HG03196 (cell line): ENCODE measurements around the gene DIP2C.
"Not testable (repeated sequence)": the region's sequence is repeated elsewhere in the genome, so short reads cannot be mapped to it uniquely, and the experiment has no call there.

Experiments used
- ATAC-seq: cut with Tn5 transposase; IDR thresholded peaks from one replicate; pipeline ENCODE4 v1.9.1; 2021; ENCODE audit not compliant: unreplicated experiment

Gene DIP2C

DNA sequence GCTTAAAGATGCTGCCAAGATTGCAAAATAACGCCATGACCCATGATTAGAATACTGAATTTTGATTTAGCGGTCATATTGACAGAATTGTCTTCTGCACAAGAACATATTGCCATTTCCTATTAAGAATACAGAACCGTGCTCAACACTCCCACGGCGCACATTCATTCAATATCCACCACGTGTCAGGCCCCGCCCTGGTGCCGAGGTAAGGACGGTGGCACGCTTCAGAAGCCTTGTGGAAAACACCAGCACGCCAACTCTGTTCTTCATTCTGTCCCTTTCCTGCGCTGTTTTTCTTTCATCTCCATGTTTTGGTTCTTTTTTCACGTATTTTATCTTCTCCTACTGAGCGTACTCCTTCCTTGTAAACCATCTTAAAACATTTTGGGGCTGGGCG, 364.9 kb downstream of the DIP2C start:
- ATAC-seq: no peak

DNA sequence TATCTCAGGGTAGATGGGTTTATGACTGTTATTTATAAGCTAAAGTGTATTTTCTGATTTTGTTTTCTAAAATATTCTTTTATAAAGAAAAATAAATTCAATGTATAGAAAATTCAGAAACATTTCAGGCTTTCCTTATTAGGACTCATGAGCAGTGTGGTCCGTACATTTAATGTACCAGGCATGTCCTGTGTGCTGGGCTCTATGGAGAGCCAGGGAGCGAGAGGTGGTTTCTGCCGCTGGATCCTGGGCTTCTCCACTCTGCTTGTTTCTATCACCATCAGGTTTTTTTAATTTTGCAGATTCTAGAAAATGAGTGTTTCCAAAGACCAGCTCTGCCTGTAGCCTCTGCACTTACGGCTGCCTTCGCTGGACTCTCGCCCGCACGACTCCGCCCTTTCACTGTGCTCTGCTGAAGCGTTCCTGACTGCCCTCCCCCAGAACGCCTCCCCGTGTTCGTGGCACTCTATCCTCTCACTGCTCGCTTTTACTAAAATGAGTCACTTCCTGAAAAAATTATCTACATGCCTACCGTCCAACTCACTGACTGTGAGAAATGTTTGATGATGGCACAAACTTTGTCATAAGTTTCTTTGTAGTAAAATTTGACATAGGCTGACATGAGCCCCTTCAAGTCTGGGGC, 365.7 kb downstream of the DIP2C start:
- ATAC-seq: peak; percentile 96

DNA sequence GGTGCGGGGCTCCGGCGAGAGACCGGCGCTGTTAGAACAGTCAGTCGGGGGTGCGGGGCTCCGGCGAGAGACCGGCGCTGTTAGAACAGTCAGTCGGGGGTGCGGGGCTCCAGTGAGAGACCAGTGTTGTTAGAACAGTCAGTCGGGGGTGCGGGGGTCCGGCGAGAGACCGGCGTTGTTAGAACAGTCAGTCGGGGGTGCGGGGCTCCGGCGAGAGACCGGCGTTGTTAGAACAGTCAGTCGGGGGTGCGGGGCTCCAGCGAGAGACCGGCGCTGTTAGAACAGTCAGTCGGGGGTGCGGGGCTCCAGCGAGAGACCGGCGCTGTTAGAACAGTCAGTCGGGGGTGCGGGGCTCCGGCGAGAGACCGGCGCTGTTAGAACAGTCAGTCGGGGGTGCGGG, 366.4 kb downstream of the DIP2C start:
- ATAC-seq: not testable (repeated sequence)

DNA sequence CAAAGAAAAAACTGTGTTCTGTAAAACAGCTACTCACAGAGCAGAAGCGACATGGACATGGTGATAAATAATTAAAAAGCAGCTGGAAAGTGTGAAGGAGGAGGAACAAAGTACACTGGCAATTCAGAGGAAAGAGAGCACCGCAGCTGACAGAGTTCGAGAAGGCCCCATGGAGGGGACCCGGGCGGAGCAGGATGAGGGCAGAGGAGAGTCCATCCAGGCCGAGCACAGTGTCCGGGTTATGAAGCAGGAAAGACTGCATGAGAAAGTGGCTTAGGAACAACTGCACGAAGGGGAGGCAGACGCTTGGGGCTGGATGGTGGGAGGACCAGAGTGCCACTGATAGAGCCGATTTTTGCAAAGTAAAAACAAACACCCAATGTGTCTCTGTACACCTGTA, 368.7 kb downstream of the DIP2C start:
- no peak for ATAC-seq

DNA sequence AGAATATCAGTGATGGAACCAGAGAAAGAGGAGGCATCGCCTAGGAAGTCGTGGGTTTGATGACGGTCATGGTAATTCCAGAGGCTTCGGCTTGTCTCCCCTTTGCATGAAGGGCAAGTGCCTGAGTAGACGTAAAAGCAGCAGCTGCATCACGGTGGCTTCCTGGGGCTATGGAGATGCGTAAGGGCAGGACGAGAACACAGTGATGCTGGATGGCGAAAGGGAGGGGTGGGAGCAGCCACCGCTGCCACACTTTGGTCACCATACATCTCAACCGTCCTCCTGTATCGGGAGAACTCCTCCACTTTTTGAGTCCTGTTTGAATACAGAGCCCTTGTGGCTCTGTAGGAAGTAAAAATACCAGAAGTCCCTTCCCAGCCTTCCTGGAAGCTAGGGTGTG, 371.5 kb downstream of the DIP2C start:
- no peak for ATAC-seq

DNA sequence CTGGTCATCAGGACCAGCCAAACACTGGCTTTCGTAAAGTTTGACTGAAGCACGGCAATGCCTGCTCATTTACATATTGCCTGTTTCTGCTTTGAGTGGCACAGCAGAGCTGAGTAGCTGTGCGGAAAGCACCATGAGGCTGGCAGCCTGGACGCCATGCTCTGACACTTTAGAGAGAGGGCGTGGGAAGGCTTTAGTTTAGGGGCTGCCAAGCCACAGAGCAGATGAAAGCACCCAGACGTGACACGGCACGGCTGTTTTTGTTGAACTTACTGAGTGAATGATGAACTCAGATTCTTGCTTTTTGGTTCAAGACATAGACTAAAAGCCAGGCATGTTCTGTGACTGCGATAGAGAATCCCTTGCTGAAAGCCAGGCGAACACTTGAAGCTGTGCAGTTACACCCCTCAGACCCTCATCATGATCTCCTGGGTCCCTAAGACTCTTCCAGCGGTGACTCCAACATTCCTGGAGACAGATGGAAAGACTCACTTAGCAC, 372.1 kb downstream of the DIP2C start:
- ATAC-seq: peak; percentile 97

DNA sequence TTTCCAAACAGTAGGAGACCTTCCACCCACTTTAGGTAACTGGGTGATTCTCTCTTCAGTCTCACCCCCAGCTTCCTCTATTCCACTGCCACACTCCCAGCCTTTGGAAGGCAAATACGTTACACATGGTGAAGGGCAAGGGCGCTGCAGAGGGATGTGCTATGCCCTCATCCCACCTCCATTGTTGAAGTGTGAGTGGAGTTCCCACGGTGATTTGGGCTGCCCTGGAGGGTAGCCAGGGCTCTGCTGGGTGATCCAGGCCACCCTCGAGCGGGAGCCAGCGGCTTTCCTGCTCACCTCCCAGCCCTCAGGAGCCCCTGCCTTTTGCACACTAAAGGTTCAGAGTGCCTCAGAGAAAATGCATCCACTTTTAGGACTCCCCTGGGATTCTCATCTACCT, 373.1 kb downstream of the DIP2C start:
- no peak for ATAC-seq

DNA sequence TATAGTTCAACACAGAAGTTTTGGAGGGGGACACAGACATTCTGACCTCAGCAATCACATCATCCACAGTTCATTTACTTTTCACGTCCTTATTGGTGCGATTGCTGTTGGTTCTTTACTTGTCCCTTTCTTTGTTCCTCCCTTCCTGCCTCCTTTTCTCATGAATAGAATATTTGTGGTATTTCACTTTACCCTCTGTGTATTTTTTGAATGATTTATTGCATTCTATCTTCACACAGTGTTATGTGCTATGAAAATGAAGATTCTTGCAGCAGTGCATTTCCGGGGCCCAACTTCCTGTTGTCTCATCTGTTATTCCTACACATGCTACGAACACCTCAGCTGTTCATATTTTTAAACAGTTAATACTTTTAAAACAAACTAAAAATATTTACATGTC, 374.6 kb downstream of the DIP2C start:
- ATAC-seq: no peak

DNA sequence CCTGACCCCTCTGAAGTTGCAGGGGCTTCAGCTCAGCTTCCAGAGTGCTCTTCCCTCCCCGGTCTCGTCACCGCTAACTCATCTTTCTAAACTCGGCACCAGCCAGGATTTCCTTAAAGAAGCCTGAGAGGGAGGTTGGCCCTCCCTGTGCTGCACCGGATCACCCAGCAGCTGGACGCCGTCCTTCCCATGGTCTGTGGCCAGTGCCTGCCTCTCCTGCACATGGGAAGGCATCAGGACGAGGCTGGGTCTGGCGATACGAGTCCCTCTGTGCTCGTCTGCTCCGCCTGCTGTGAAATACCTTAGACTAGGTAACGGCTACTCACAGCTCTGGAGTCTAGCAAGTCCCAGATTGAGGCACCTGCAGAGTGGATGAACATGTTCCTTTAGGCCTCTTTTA, 375.1 kb downstream of the DIP2C start:
- ATAC-seq: no peak

DNA sequence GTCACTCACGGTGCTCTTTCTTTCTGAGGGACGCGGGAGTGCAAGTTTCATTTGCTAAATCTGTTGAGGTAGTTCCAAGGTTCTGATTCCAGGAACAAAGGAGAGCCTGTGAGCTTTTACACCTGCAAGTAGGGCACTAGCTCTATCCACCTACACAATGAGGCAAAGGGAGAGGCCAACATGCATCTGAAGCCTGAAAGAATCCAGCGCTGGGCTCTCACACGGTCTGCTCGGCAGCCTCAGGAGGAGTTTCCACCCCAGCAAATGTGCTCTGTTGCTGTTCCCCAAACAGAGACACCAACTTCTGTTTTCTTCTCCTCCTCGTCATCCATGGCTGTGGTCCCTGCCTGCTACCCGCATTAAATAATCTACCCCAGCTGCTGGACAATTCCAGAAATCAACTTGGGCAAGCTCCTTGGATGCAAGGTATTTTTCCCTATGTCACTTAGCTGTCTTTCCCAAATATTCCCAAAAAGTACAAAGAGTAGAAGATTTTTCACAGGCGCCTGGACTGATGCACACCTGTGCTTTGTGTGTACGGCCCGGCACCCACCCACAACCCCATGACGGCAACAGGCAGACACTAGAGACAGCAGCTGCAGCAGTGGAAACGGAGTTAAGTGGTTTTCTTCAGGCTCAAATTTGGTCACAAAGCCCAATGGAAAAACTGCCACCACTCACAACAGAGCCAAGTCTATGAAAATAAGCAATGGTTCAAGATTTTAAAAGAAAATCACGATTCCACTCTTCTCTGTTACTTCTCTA, 377.4 kb downstream of the DIP2C start:
- ATAC-seq: no peak

DNA sequence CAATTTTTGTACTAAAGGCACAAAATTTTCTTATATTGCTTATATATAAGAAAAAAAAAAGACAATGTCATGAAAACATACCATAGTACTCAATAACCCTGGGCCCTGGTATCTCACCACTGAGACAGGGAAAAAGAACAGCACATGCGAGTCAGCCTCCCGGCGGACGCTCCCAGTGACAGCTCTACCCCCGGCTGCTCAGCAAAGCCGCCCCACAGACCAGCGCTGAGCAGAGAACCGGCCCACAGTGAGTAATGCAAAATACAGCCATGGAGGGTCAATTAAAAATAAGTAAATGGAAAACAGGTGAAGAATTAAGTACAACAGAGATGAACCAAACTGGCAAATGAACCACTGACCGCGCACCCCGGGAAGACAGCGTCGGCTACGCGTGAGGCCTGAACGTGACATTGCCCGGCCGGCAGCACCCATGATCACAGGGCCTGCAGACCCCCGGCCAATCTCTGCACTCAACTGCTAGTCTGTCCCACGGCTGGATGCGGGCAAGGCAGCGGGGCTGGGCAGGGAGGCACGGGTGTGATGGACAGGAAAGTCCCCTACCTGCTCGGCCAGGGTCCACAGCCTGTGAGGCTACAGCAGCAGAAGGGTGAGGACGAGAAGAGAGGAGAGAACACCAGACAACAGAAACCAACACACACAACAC, 378.4 kb downstream of the DIP2C start:
- no peak for ATAC-seq

DNA sequence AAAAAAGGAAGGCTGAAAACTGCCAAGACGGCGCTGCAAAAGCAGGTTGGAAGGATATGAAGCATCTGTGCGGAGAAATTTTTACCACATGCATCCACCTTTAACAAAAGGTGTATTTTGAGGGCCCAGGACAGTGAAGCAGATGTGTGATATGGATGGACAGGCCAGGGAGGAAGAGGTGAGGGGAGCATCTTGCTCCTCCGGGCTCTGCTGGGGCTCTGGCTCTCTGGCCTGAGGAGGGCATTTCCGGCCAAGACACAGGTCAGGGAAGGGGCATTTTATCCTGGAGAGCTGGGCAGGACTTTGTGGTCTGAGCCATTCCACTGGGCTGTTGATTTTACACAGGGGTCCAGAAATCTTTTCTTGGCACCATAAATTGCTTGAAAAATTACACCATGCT, 379.1 kb downstream of the DIP2C start:
- no peak for ATAC-seq

DNA sequence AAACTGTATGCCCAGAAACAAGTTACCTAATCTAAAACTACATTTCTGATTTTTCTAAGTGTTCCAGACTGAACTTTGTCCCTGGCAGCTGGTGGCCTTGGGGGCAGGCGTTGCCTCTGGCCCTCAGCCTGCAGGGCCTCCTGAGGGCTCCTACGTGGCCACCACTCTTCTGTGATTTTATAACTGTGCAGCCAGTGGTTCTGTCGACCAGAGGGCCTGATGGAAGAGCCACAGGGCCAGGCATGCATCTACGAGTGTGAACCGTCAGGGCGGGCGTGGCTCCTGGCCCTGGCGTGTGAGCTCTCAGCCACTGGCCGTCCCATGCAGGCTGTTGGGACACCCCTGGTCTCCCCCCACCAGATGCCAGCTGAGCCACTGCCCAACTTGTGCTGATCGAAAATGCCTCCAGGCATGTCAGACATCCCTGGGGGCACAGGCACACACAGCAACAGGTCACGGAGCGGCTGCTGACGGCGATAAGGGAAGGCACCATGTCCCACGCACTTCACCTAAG, 380.8 kb downstream of the DIP2C start:
- ATAC-seq: no peak

DNA sequence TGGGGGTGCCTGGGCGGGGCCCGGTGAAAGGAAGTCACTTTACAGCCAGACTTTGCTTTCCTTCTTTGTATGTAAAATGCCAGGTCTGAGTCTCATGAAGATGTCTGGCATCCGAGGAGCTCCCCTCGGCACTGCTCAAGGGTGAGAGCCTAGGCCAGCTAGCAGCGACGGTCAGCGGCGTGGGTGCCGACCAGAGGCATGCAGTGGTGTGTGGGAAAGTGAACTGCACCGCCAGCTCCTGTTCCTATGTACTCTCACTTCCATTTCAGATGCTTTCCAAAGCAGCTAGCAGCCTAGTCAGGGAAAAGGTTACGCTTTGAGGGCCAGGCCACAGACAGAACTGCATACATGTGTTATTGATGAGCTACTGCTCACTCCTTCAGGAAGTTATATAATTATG, 381.4 kb downstream of the DIP2C start:
- no peak for ATAC-seq

DNA sequence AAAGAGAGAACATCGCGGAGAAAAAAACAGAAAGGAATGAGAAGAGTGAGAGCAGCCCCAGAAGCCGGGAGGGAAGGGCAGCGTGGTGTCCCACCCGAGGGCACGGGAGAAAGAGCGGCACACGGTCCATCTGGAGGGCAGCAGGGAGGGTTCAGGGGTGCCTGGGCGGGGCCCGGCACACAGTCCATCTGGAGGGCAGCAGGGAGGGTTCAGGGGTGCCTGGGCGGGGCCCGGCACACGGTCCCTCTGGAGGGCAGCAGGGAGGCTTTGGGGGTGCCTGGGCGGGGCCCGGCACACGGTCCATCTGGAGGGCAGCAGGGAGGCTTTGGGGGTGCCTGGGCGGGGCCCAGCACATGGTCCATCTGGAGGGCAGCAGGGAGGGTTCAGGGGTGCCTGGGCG, 381.8 kb downstream of the DIP2C start:
- ATAC-seq: no peak

DNA sequence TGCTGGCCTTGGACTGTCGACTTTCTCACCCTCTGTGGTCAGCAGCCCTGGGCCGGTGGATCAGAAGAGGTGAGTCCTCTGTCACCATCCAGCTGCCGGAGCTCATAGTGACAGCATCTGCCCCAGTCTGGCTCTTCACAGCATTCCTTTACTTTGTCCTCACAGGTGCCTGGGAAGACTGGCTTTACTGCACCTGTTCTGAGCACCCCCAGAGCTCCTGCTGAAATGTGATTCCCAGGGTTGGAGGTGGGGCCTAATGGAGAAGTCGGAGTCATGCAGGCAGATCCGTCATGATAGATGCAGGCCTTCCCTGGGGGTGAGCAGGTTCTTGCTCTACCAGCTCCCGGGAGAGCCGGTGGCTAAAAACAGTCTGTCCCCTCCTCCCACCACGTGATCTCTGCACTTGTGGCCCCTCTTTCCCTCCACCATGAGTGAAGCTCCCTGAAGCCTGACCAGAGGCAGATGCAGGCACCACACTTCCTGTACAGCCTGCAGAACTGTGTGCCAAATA, 382.7 kb downstream of the DIP2C start:
- no peak for ATAC-seq

DNA sequence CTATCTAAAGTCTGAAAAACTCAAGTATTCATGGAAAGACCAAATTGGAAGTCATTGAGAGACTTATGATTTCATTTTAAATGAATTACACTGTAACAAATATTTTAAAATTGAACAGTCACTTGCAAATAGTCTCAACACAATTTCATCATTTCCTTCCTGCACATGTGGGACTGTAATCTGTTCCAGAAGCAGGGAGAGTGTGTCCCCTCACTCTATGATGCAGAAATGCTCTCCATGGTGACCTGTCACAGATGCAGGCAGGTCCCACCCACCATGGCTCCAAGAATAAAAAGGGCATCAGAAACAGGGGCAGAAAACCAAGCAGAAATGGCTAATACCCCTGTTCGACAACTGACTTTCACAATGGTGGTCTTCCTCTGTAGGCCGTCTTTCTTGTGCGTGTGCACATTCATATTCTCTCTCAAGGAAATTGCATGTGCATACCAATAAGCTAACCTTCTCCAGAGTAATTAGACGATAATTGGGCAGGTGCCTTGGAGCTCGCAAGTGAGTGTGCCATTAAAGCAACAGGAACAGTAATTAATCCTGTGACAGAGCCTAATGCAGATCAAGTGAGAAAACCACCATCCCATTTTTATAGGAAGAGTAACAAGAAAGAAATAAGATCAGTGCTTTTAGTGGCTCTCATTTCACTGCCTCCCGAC, 383.3 kb downstream of the DIP2C start:
- ATAC-seq: no peak

DNA sequence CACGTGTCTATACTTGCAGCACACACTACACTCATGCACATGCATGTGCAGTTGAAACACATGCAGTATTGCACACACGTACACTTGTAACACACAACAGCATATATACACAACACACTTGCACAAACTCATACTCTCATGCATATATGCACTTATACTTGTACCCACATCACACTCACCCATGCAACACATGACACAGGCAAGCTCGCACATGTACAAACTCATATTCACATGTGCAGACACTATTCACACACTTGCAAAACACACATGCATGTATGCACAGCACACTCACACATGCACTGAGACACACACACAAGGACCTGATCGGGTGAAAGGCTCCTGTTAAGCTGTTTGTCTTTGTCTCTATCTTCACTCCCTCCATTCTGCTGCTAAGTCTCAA, 384.4 kb downstream of the DIP2C start:
- ATAC-seq: no peak

DNA sequence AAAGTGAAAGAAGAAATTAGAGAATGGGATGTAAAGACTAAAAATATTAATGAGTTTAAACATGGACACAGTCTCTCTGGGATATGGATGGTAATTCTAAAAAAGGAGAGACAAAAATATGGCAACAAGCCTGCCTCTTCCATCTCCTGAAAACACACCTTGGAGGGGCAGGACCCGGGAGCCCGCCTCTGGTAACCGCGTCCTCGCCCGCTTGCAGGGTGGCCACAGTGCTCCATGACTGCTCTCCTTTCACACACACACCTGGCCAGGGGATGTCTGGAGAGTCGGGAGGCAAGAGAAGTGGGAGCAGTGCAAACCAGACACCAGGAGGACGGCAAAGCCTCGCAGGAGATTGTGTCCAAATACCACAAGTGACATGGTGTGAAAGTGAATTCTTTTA, 387.9 kb downstream of the DIP2C start:
- no peak for ATAC-seq

DNA sequence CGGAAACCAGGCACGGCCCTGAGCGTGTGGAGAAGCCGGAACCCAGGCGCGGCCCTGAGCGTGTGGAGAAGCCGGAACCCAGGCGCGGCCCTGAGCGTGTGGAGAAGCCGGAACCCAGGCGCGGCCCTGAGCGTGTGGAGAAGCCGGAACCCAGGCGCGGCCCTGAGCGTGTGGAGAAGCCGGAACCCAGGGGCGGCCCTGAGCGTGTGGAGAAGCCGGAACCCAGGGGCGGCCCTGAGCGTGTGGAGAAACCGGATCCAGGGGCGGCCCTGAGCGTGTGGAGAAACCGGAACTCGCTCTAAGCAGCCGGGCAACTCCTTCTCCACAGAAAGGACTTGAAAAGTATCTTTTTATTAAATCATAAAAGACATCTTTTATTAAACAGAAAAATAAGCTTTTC, 388.9 kb downstream of the DIP2C start:
- not testable (repeated sequence) for ATAC-seq

DNA sequence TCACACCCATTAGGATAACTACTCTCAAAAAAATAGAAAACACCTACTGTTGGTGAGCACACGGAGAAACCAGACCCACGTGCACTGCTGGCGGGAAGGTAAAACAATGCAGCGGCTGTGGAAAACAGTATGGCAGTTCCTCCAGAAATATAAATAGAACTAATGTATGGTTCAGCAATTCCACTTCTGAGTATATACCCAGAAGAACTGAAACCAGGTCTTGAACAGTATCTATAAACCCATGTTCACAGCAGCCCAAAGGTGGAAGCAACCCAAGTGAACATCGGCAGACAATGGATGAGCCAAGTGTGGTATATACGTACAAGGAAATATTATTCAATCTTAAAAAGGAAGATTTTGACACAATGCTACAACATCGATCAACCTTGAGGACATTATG, 389.5 kb downstream of the DIP2C start:
- ATAC-seq: no peak
